ENCODE data around the gene GSDME.
"Not testable (repeated sequence)": the region's sequence is repeated elsewhere in the genome, so short reads cannot be mapped to it uniquely, and the experiment has no call there.

The GSDME gene

DNA sequence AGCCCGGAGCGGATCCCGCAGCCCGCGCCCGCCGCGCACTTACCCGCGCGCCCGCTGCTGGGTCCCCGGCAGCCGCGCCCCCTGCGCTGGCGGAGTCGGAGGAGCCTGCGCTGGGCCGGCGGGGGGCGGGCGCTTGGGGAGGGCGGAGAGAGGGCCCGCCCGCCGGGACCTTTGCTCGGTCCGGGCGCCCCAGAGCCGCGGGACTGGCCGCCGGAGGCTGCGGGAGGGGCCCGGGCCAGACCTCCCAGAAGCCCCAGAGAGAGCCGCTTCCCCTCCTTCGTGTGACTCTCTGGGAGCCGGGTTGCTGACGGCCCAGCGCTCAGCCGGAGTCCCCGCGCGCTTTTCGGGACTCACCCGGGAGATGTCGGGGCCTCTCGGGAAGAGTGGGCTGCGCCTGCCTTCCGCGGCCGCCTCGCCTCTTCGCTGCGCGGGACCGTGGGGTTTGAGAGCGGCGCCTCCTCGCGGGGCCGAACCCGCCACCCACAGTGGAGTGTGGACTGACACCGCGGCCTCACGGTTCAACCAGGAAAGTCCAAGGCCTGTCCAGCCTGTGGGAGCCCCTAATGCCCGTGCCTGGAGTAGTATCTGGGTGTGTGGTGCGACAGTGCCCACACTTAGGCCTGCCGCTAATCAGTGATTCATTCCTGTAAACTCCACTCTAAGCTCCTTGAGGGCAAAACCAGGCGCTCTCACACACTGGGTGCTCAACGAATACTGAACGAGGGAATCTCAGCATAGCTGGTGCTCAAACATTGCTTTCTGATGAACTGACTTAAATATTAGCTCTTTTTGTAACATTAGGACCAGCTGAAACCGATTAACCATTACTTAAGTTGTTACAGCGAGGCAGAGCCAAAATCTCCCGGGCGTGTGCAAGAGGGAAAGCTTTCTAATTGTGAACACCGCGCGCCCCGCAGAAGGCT is at the start of gene GSDME:
GSDME (minus strand) TSS at position 112 of the 923 bp plus-strand sequence. CDS start 7,690 bp downstream, outside the sequence.
- no peaks in the 10 kb centered on the region for H3K36me3 ChIP-seq (ENCODE audit: control insufficient read depth in 2 of 2, insufficient read depth in 2 of 2, low read length in 2 of 2)
- peaks cover 2 to 4% of the 10 kb centered on the region in 2 donors for H3K4me1 ChIP-seq (ENCODE audit: control insufficient read depth in 2 of 2, insufficient read depth in 2 of 2, low read length in 2 of 2)
- peak within 1 kb of the TSS; percentile 24 to 69 for H3K9ac ChIP-seq (ENCODE audit: low read depth in 1 of 2, low read length in 2 of 2)
- H3K4me3 ChIP-seq (ENCODE audit: low read length in 2 of 2): peak within 1 kb of the TSS; percentile 60 to 63
- H3K27me3 ChIP-seq (ENCODE audit: control insufficient read depth in 2 of 2, insufficient read depth in 2 of 2, low read length in 2 of 2): peaks cover 12 to 48% of the 10 kb centered on the region in 2 donors
- no peaks in the 10 kb centered on the region for H3K9me3 ChIP-seq (ENCODE audit: control insufficient read depth in 2 of 2, low read length in 2 of 2)
- peak within 1 kb of the TSS; percentile 35 for H3K27ac ChIP-seq (ENCODE audit: low read depth in 2 of 2, low read length in 2 of 2)

GRCh38 chr7:24802300-24802699 is 45.0 kb upstream of the GSDME start:
- Histone ChIP-seq H3K27ac (ENCODE audit: low read depth in 2 of 2, low read length in 2 of 2) (no peak overlapping the region), H3K9me3 (ENCODE audit: control insufficient read depth in 2 of 2, low read length in 2 of 2) (no peaks in the 10 kb centered on the region), H3K27me3 (ENCODE audit: control insufficient read depth in 2 of 2, insufficient read depth in 2 of 2, low read length in 2 of 2) (no peaks in the 10 kb centered on the region), H3K36me3 (ENCODE audit: control insufficient read depth in 2 of 2, insufficient read depth in 2 of 2, low read length in 2 of 2) (peaks cover 0 to 5% of the 10 kb centered on the region in 2 donors), H3K4me1 (ENCODE audit: control insufficient read depth in 2 of 2, insufficient read depth in 2 of 2, low read length in 2 of 2) (no peaks in the 10 kb centered on the region), H3K9ac (ENCODE audit: low read depth in 1 of 2, low read length in 2 of 2) (no peak overlapping the region), H3K4me3 (ENCODE audit: low read length in 2 of 2) (no peak overlapping the region)

DNA sequence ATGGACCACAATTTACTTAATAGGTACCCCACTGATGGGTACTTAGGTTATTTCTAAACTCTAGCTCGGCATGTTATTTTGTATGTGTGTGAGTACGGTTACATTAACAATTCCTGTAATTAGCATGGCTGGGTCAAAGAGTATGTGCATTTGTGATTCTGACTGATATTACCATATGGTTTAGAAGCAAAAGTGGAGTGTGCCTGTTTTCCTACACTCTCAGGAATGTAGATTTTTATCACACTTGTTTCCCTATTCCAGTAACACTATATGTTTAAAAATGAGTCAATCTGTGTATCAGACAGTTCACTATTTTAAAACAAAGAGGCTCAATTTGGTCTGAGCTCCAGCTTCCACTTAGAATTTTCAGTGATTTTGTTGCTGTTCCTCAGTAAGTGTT is 44.6 kb upstream of the GSDME start:
- Histone ChIP-seq H3K4me1 (ENCODE audit: control insufficient read depth in 2 of 2, insufficient read depth in 2 of 2, low read length in 2 of 2) (no peaks in the 10 kb centered on the region), H3K9me3 (ENCODE audit: control insufficient read depth in 2 of 2, low read length in 2 of 2) (no peaks in the 10 kb centered on the region), H3K27me3 (ENCODE audit: control insufficient read depth in 2 of 2, insufficient read depth in 2 of 2, low read length in 2 of 2) (no peaks in the 10 kb centered on the region), H3K9ac (ENCODE audit: low read depth in 1 of 2, low read length in 2 of 2) (no peak overlapping the region), H3K4me3 (ENCODE audit: low read length in 2 of 2) (no peak overlapping the region), H3K27ac (ENCODE audit: low read depth in 2 of 2, low read length in 2 of 2) (no peak overlapping the region), H3K36me3 (ENCODE audit: control insufficient read depth in 2 of 2, insufficient read depth in 2 of 2, low read length in 2 of 2) (peaks cover 0 to 5% of the 10 kb centered on the region in 2 donors)

GRCh38 chr7:24800667-24801066 is 43.4 kb upstream of the GSDME start:
- Histone ChIP-seq H3K4me1 (ENCODE audit: control insufficient read depth in 2 of 2, insufficient read depth in 2 of 2, low read length in 2 of 2) (no peaks in the 10 kb centered on the region), H3K4me3 (ENCODE audit: low read length in 2 of 2) (no peak overlapping the region), H3K9me3 (ENCODE audit: control insufficient read depth in 2 of 2, low read length in 2 of 2) (no peaks in the 10 kb centered on the region), H3K27me3 (ENCODE audit: control insufficient read depth in 2 of 2, insufficient read depth in 2 of 2, low read length in 2 of 2) (no peaks in the 10 kb centered on the region), H3K9ac (ENCODE audit: low read depth in 1 of 2, low read length in 2 of 2) (no peak overlapping the region), H3K27ac (ENCODE audit: low read depth in 2 of 2, low read length in 2 of 2) (no peak overlapping the region), H3K36me3 (ENCODE audit: control insufficient read depth in 2 of 2, insufficient read depth in 2 of 2, low read length in 2 of 2) (peaks cover 0 to 5% of the 10 kb centered on the region in 2 donors)

DNA sequence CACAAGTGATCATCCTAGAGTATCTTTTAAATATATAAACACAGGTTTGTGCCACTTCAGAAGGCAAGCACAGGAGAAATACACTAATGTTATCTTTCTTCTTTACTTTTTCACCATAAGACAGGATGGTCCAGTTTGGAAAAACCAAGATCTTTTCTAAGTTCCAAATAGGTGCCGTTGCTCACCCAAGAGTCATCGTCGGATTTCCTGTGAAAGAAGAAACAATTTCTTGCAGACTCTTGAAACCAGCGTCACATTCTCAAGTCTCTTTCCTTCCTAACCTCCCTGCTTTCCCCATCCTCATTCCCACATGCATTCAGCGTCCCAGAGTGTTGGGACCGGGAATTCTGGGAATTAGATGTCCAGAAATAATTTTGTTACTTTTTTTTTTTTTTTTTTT is 42.8 kb upstream of the GSDME start:
- Histone ChIP-seq H3K27ac (ENCODE audit: low read depth in 2 of 2, low read length in 2 of 2) (no peak overlapping the region), H3K36me3 (ENCODE audit: control insufficient read depth in 2 of 2, insufficient read depth in 2 of 2, low read length in 2 of 2) (peaks cover 0 to 5% of the 10 kb centered on the region in 2 donors), H3K27me3 (ENCODE audit: control insufficient read depth in 2 of 2, insufficient read depth in 2 of 2, low read length in 2 of 2) (no peaks in the 10 kb centered on the region), H3K9me3 (ENCODE audit: control insufficient read depth in 2 of 2, low read length in 2 of 2) (no peaks in the 10 kb centered on the region), H3K4me1 (ENCODE audit: control insufficient read depth in 2 of 2, insufficient read depth in 2 of 2, low read length in 2 of 2) (no peaks in the 10 kb centered on the region), H3K4me3 (ENCODE audit: low read length in 2 of 2) (no peak overlapping the region), H3K9ac (ENCODE audit: low read depth in 1 of 2, low read length in 2 of 2) (no peak overlapping the region)

- H3K4me3 ChIP-seq (ENCODE audit: low read length in 2 of 2): no peak overlapping the region
- H3K9ac ChIP-seq (ENCODE audit: low read depth in 1 of 2, low read length in 2 of 2): no peak overlapping the region
- no peaks in the 10 kb centered on the region for H3K27me3 ChIP-seq (ENCODE audit: control insufficient read depth in 2 of 2, insufficient read depth in 2 of 2, low read length in 2 of 2)
- H3K27ac ChIP-seq (ENCODE audit: low read depth in 2 of 2, low read length in 2 of 2): no peak overlapping the region
- H3K4me1 ChIP-seq (ENCODE audit: control insufficient read depth in 2 of 2, insufficient read depth in 2 of 2, low read length in 2 of 2): no peaks in the 10 kb centered on the region
- H3K36me3 ChIP-seq (ENCODE audit: control insufficient read depth in 2 of 2, insufficient read depth in 2 of 2, low read length in 2 of 2): peaks cover 0 to 5% of the 10 kb centered on the region in 2 donors
- no peaks in the 10 kb centered on the region for H3K9me3 ChIP-seq (ENCODE audit: control insufficient read depth in 2 of 2, low read length in 2 of 2)
These were observed 42.2 kb upstream of the GSDME start for GRCh38 chr7:24799506-24799905.

- Histone ChIP-seq H3K27me3 (ENCODE audit: control insufficient read depth in 2 of 2, insufficient read depth in 2 of 2, low read length in 2 of 2) (no peaks in the 10 kb centered on the region), H3K9ac (ENCODE audit: low read depth in 1 of 2, low read length in 2 of 2) (no peak overlapping the region), H3K4me1 (ENCODE audit: control insufficient read depth in 2 of 2, insufficient read depth in 2 of 2, low read length in 2 of 2) (no peaks in the 10 kb centered on the region), H3K9me3 (ENCODE audit: control insufficient read depth in 2 of 2, low read length in 2 of 2) (no peaks in the 10 kb centered on the region), H3K36me3 (ENCODE audit: control insufficient read depth in 2 of 2, insufficient read depth in 2 of 2, low read length in 2 of 2) (no peaks in the 10 kb centered on the region), H3K4me3 (ENCODE audit: low read length in 2 of 2) (no peak overlapping the region), H3K27ac (ENCODE audit: low read depth in 2 of 2, low read length in 2 of 2) (no peak overlapping the region)
These were observed 41.0 kb upstream of the GSDME start for GRCh38 chr7:24798261-24798660.

DNA sequence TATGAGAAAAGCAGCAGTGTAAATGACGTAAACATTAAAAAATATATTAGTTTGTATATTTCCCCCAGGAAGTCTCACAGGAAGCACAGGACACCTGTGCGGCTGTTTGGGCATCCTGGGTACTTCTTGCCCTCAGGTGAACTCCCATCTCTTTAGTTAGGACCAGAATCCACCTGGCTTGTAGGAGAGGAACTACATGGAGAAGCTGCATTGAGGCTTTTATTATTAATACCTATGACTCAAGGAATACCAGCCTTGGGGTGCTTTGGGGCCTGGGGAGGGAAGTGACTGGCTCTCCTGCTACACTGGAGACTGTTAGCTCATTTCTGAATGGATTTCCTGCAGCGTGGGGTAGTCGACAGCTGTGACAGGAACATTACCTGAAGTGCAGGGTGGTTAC is 40.0 kb upstream of the GSDME start:
- H3K36me3 ChIP-seq (ENCODE audit: control insufficient read depth in 2 of 2, insufficient read depth in 2 of 2, low read length in 2 of 2): no peaks in the 10 kb centered on the region
- no peaks in the 10 kb centered on the region for H3K27me3 ChIP-seq (ENCODE audit: control insufficient read depth in 2 of 2, insufficient read depth in 2 of 2, low read length in 2 of 2)
- no peak overlapping the region for H3K27ac ChIP-seq (ENCODE audit: low read depth in 2 of 2, low read length in 2 of 2)
- H3K4me1 ChIP-seq (ENCODE audit: control insufficient read depth in 2 of 2, insufficient read depth in 2 of 2, low read length in 2 of 2): no peaks in the 10 kb centered on the region
- H3K9me3 ChIP-seq (ENCODE audit: control insufficient read depth in 2 of 2, low read length in 2 of 2): no peaks in the 10 kb centered on the region
- H3K9ac ChIP-seq (ENCODE audit: low read depth in 1 of 2, low read length in 2 of 2): no peak overlapping the region
- no peak overlapping the region for H3K4me3 ChIP-seq (ENCODE audit: low read length in 2 of 2)

DNA sequence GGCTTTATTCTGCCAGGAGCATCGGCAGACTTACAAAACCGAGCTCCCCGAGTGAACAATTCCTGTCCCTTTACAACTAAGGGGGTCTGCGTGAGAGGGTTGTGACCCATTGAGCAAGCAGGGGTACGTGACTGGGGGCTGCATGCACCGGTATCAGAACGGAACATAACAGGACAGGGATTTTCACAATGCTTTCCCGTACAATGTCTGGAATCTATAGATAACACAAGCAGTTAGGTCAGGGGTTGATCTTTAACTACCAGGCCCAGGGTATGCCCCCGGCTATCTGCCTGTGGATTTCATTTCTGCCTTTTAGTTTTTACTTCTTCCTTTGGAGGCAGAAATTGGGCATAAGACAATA is 38.1 kb upstream of the GSDME start:
- no peaks in the 10 kb centered on the region for H3K27me3 ChIP-seq (ENCODE audit: control insufficient read depth in 2 of 2, insufficient read depth in 2 of 2, low read length in 2 of 2)
- H3K9ac ChIP-seq (ENCODE audit: low read depth in 1 of 2, low read length in 2 of 2): no peak overlapping the region
- no peak overlapping the region for H3K4me3 ChIP-seq (ENCODE audit: low read length in 2 of 2)
- no peaks in the 10 kb centered on the region for H3K9me3 ChIP-seq (ENCODE audit: control insufficient read depth in 2 of 2, low read length in 2 of 2)
- H3K27ac ChIP-seq (ENCODE audit: low read depth in 2 of 2, low read length in 2 of 2): no peak overlapping the region
- no peaks in the 10 kb centered on the region for H3K36me3 ChIP-seq (ENCODE audit: control insufficient read depth in 2 of 2, insufficient read depth in 2 of 2, low read length in 2 of 2)
- no peaks in the 10 kb centered on the region for H3K4me1 ChIP-seq (ENCODE audit: control insufficient read depth in 2 of 2, insufficient read depth in 2 of 2, low read length in 2 of 2)

DNA sequence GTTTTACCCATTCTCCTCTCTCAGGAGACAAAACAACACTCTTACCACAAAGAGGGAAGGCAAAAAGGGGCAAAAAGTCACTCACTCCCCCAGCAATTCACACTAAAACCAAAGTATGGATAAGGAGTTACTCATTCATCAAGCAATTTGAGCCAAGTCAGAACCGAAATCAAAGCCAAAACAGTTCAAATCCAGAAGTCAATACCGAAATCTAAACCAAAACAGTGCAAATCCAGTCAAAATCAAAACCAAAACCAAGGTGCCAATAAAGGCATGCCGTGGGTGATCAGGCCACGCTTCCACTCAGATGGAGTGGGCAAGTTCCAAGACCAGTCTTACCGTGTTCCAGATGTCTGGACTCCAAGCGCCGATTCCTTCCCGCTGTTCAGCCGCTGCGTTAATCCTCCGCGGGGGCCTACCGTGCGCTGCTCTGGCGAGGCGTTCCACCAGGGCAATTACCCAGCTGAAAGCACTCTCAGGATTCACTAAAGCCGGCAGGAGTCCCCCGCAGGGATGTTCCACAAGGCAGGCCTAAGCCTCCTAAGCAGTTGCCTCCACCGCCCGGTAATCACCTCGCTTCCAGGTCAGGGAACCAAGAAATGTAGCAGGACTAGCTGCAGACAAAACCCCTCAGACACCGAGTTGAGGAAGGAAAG is 37.6 kb upstream of the GSDME start:
- not testable (repeated sequence) for H3K27me3 ChIP-seq (ENCODE audit: control insufficient read depth in 2 of 2, insufficient read depth in 2 of 2, low read length in 2 of 2); H3K36me3 ChIP-seq (ENCODE audit: control insufficient read depth in 2 of 2, insufficient read depth in 2 of 2, low read length in 2 of 2); H3K9me3 ChIP-seq (ENCODE audit: control insufficient read depth in 2 of 2, low read length in 2 of 2); H3K27ac ChIP-seq (ENCODE audit: low read depth in 2 of 2, low read length in 2 of 2); H3K9ac ChIP-seq (ENCODE audit: low read depth in 1 of 2, low read length in 2 of 2); H3K4me3 ChIP-seq (ENCODE audit: low read length in 2 of 2); H3K4me1 ChIP-seq (ENCODE audit: control insufficient read depth in 2 of 2, insufficient read depth in 2 of 2, low read length in 2 of 2)

Measured in mucosa of rectum (tissue), 2 donors.